HCT116 (cell line): Measurements from ENCODE around the gene RBM26. TPM values are rescaled to one million over a fixed set of nuclear protein-coding genes. Genes with fewer than 3 reads are reported as not detected.

Experiments
- ATAC-seq: fragments of 200-7000 bp; cut with Tn5 transposase; 2 replicates; pipeline ENCODE4 v1.9.1; 2020; ENCODE audit warnings: mild to moderate bottlenecking, moderate library complexity
- BruUV-seq: library from RNA; stranded (reverse); fragments of 400-500 nt; replicated peaks from 2 replicates; lab custom pipeline; 2021; lab: Mats Ljungman, UMichigan
- CTCF ChIA-PET: fragments of 300-600 bp; sonication (Branson Sonifier 250); formaldehyde crosslinking; loops from one replicate; lab custom pipeline; 2021; ENCODE audit warnings: antibody characterized with exemption; lab: Charles Lee
- POLR2A ChIA-PET: fragments of 300-600, 350-600 bp; sonication (Branson Sonifier 250); formaldehyde crosslinking; loops from one replicate; lab custom pipeline; 2021; ENCODE audit warnings: antibody characterized with exemption; lab: Charles Lee
- RAD21 ChIA-PET, 2 experiments: fragments of 300-600 bp; sonication (Branson Sonifier 250); formaldehyde crosslinking; loops; one replicate each; lab custom pipeline; 2023; ENCODE audit warnings: low total read pairs in 2 of 2; ENCODE audit not compliant: uncharacterized antibody in 2 of 2, unreplicated experiment in 2 of 2, low non-redundant PET in 1 of 2; lab: Charles Lee
- DNase-seq: peaks from one replicate; pipeline ENCODE4 v3.0.0-alpha.2; 2010; ENCODE audit warnings: low read depth, low spot score
- H2AFZ ChIP-seq: fragments of 200-600 bp; shearing (Covaris generic), sonication (generic); 2 replicates; pipeline ENCODE4 v1.6.1; 2017; ENCODE audit warnings: low read depth, mixed run types, mixed read lengths, antibody characterized with exemption, low read length; ENCODE audit not compliant: poor library complexity, severe bottlenecking
- H3K27ac ChIP-seq: 2 replicates; pipeline ENCODE4 v1.5.1; 2012; ENCODE audit warnings: low read depth, low read length
- H3K27me3 ChIP-seq: fragments of 200-600 bp; sonication (generic); 2 replicates; pipeline ENCODE4 v1.6.1; 2016; ENCODE audit warnings: mixed run types, low read length, mixed read lengths; ENCODE audit not compliant: insufficient read depth
- H3K36me3 ChIP-seq, 2 experiments: fragments of 200-500 bp in 1 of 2; fragments of 200-600 bp in 1 of 2; sonication (Bioruptor generic) in 1 of 2; sonication (generic) in 1 of 2; 2 replicates each; pipeline versions ENCODE4 v1.5.1 to v1.6.1; 2014 to 2016; ENCODE audit warnings: low read length in 2 of 2, inconsistent platforms in 1 of 2, mixed read lengths in 1 of 2, mixed run types in 1 of 2; ENCODE audit not compliant: insufficient read depth in 2 of 2, control insufficient read depth in 1 of 2
- H3K4me1 ChIP-seq, 2 experiments: fragments of 200-600 bp in 1 of 2; sonication (generic) in 1 of 2; 2 replicates each; pipeline versions ENCODE4 v1.5.1 to v1.6.1; 2012 to 2017; ENCODE audit warnings: low read length in 2 of 2, inconsistent platforms in 1 of 2, mild to moderate bottlenecking in 1 of 2, mixed read lengths in 1 of 2, mixed run types in 1 of 2, moderate library complexity in 1 of 2; ENCODE audit not compliant: insufficient read depth in 2 of 2, control insufficient read depth in 1 of 2
- H3K4me2 ChIP-seq: fragments of 200-600 bp; sonication (generic); 2 replicates; pipeline ENCODE4 v1.6.1; 2017; ENCODE audit warnings: mixed run types, low read length, mixed read lengths
- H3K4me3 ChIP-seq, 2 experiments: fragments of 200-600 bp in 1 of 2; sonication (generic) in 1 of 2; replicated peaks in 1 of 2; 2 replicates each; pipeline ENCODE4 v1.5.1; 2011 to 2016; ENCODE audit warnings: low read length in 2 of 2, control low read depth in 1 of 2, low read depth in 1 of 2, mild to moderate bottlenecking in 1 of 2, mixed read lengths in 1 of 2, mixed run types in 1 of 2
- H3K79me2 ChIP-seq: fragments of 200-600 bp; sonication (generic); 2 replicates; pipeline ENCODE4 v1.6.1; 2017; ENCODE audit warnings: mild to moderate bottlenecking, mixed run types, low read length, moderate library complexity, mixed read lengths; ENCODE audit not compliant: insufficient read depth
- H3K9ac ChIP-seq: fragments of 200-600 bp; sonication (generic); 2 replicates; pipeline ENCODE4 v1.6.1; 2016; ENCODE audit warnings: low read length, mixed read lengths
- H3K9me2 ChIP-seq: fragments of 200-600 bp; sonication (generic), shearing (Covaris generic); 2 replicates; pipeline ENCODE4 v1.6.1; 2017; ENCODE audit warnings: mixed run types, mild to moderate bottlenecking, moderate library complexity; ENCODE audit not compliant: insufficient read depth
- H3K9me3 ChIP-seq, 2 experiments: fragments of 200-500 bp in 1 of 2; fragments of 200-600 bp in 1 of 2; sonication (Bioruptor generic) in 1 of 2; sonication (generic) in 1 of 2; 2 replicates each; pipeline ENCODE4 v1.6.1; 2014 to 2017; ENCODE audit warnings: low read length in 2 of 2, mixed read lengths in 2 of 2, inconsistent platforms in 1 of 2, low read depth in 1 of 2, mild to moderate bottlenecking in 1 of 2, mixed run types in 1 of 2, moderate library complexity in 1 of 2; ENCODE audit not compliant: control insufficient read depth in 1 of 2, insufficient read depth in 1 of 2
- H4K20me1 ChIP-seq: fragments of 200-600 bp; sonication (generic), shearing (Covaris generic); 2 replicates; pipeline ENCODE4 v1.6.1; 2017; ENCODE audit warnings: mixed run types, mild to moderate bottlenecking, moderate library complexity; ENCODE audit not compliant: insufficient read depth
- ATF3 ChIP-seq: IDR thresholded peaks from 2 replicates; pipeline ENCODE4 v1.6.1; 2012
- CBX3 ChIP-seq: IDR thresholded peaks from 2 replicates; pipeline ENCODE4 v1.6.1; 2012; ENCODE audit warnings: low read depth
- CEBPB ChIP-seq: IDR thresholded peaks from 2 replicates; pipeline ENCODE4 v1.6.1; 2012; ENCODE audit warnings: low read depth
- EGR1 ChIP-seq: IDR thresholded peaks from 2 replicates; pipeline ENCODE4 v1.6.1; 2012; ENCODE audit warnings: low read depth
- ELF1 ChIP-seq: IDR thresholded peaks from 2 replicates; pipeline ENCODE4 v1.6.1; 2012; ENCODE audit warnings: low read depth, borderline replicate concordance
- EZH2 ChIP-seq: fragments of 200-600 bp; sonication (generic); IDR thresholded peaks from 2 replicates; pipeline ENCODE4 v1.6.1; 2017; ENCODE audit warnings: antibody characterized with exemption, mixed run types
- EZH2phosphoT487 ChIP-seq: fragments of 200-600 bp; IDR thresholded peaks from 2 replicates; pipeline ENCODE4 v1.6.1; 2018; ENCODE audit warnings: antibody characterized with exemption, borderline replicate concordance
- JUND ChIP-seq: IDR thresholded peaks from 2 replicates; pipeline ENCODE4 v1.6.1; 2012
- MAX ChIP-seq: IDR thresholded peaks from 2 replicates; pipeline ENCODE4 v1.6.1; 2012
- POLR2A ChIP-seq: IDR thresholded peaks from 2 replicates; pipeline ENCODE4 v1.7.0; 2011; ENCODE audit warnings: borderline replicate concordance; ENCODE audit not compliant: insufficient read depth, insufficient read length; ENCODE audit errors: extremely low read depth
- POLR2AphosphoS5 ChIP-seq: IDR thresholded peaks from 2 replicates; pipeline ENCODE4 v1.6.1; 2011; ENCODE audit warnings: mild to moderate bottlenecking, low read depth, low read length, moderate library complexity
- SP1 ChIP-seq: IDR thresholded peaks from 2 replicates; pipeline ENCODE4 v1.6.1; 2012; ENCODE audit warnings: low read depth
- SRF ChIP-seq: IDR thresholded peaks from 2 replicates; pipeline ENCODE4 v1.6.1; 2012; ENCODE audit warnings: low read depth
- YY1 ChIP-seq: IDR thresholded peaks from 2 replicates; pipeline ENCODE4 v1.6.1; 2011; ENCODE audit warnings: low read length, low read depth, moderate library complexity, mild to moderate bottlenecking; ENCODE audit not compliant: insufficient replicate concordance; ENCODE audit errors: extremely low read depth
- ZBTB33 ChIP-seq: IDR thresholded peaks from 2 replicates; pipeline ENCODE4 v1.6.1; 2011; ENCODE audit warnings: mild to moderate bottlenecking, low read length, moderate library complexity; ENCODE audit not compliant: insufficient replicate concordance; ENCODE audit errors: extremely low read depth
- ZFX ChIP-seq: fragments of 450-650 bp; IDR thresholded peaks from 2 replicates; pipeline ENCODE4 v1.6.1; 2017
- ZNF274 ChIP-seq: fragments of 200-500 bp; sonication (Bioruptor generic); IDR thresholded peaks from 2 replicates; pipeline ENCODE4 v1.6.1; 2014; ENCODE audit warnings: mild to moderate bottlenecking, low read depth, low read length, inconsistent platforms
- intact Hi-C: fragments of 100-400 bp; cut with micrococcal nuclease; formaldehyde crosslinking; loops from 2 replicates; pipeline ENCODE4 v1.10.0; 2022
- total RNA-seq: library from RNA; stranded (reverse); gene quantifications from one replicate; pipeline ENCODE4 v1.2.1, GENCODE V29; 2021; ENCODE audit not compliant: unreplicated experiment

Gene RBM26
- total RNA-seq, 1 experiment from 2014 or later, result 52.5 TPM

GRCh38 chr13:79455331-79455730 lies 49.3 kb upstream of the RBM26 start:
- ChIA-PET CTCF (no interaction called here), POLR2A (no interaction called here), RAD21 (no interaction called here)
- H3K4me2 ChIP-seq, result peak overlapping the region; percentile 16; the same call in 1 of the 2 replicates
- peaks cover 0 to 14% of the 10 kb centered on the region in 2 experiments; a peak in 2 of 4 replicates for H3K4me1 ChIP-seq
- no peaks in the 10 kb centered on the region for H3K9me2 ChIP-seq
- no TSS peak for BruUV-seq
- H3K27ac ChIP-seq, result no peak overlapping the region
- no peaks in the 10 kb centered on the region for H3K79me2 ChIP-seq
- no peak overlapping the region for H3K4me3 ChIP-seq
- no peak overlapping the region for H3K9ac ChIP-seq
- H3K27me3 ChIP-seq, result no peaks in the 10 kb centered on the region
- no peaks in the 10 kb centered on the region for H3K36me3 ChIP-seq
- TF ChIP-seq SP1, result no peak
- no peak for TF ChIP-seq ATF3
- no peak for TF ChIP-seq JUND
- no peak for TF ChIP-seq MAX
- no peak for TF ChIP-seq EGR1
- TF ChIP-seq, all 23 proteins: peak for 0
- Histone ChIP-seq H2AFZ (no peak overlapping the region), H3K9me3 (no peaks in the 10 kb centered on the region), H4K20me1 (no peaks in the 10 kb centered on the region)
- intact Hi-C loops, result no loop called here
- ATAC-seq, result no peak
- DNase-seq, result no peak

GRCh38 chr13:79452239-79452913 lies 46.3 kb upstream of the RBM26 start:
- no peaks in the 10 kb centered on the region for H4K20me1 ChIP-seq
- no peak overlapping the region for H3K4me2 ChIP-seq
- no peaks in the 10 kb centered on the region for H3K36me3 ChIP-seq
- H3K9me2 ChIP-seq, result no peaks in the 10 kb centered on the region
- no peaks in the 10 kb centered on the region for H3K9me3 ChIP-seq
- H3K79me2 ChIP-seq, result no peaks in the 10 kb centered on the region
- no peaks in the 10 kb centered on the region for H3K27me3 ChIP-seq
- no peak overlapping the region for H2AFZ ChIP-seq
- intact Hi-C loops, result no loop called here
- H3K4me1 ChIP-seq, result peaks cover 0 to 14% of the 10 kb centered on the region in 2 experiments; a peak in 2 of 4 replicates
- H3K9ac ChIP-seq, result no peak overlapping the region
- DNase-seq, result no peak
- no TSS peak for BruUV-seq
- ChIA-PET CTCF (no interaction called here), RAD21 (no interaction called here), POLR2A (no interaction called here)
- no peak for ATAC-seq
- TF ChIP-seq EZH2phosphoT487 (no peak), ZNF274 (no peak), SP1 (no peak), MAX (no peak), ZBTB33 (no peak), SRF (no peak), ATF3 (no peak), POLR2AphosphoS5 (no peak), EGR1 (no peak), YY1 (no peak), POLR2A (no peak), ZFX (no peak), EZH2 (no peak), ELF1 (no peak), CBX3 (no peak), CEBPB (no peak)
- no peak overlapping the region for H3K27ac ChIP-seq
- H3K4me3 ChIP-seq, result no peak overlapping the region
